CD1c-positive myeloid dendritic cell (primary cell): ENCODE results near the gene RABGAP1L.
"Not testable (repeated sequence)": the region's sequence is repeated elsewhere in the genome, so short reads cannot be mapped to it uniquely, and the experiment has no call there.

ENCODE experiments used
- DNase-seq: peaks from one replicate; pipeline ENCODE4 v3.0.0-alpha.2; 2016; ENCODE audit errors: extremely low spot score

RABGAP1L gene

GRCh38 chr1:174800216-174800851 is 641.0 kb downstream of the RABGAP1L start:
- peak; percentile 5 for DNase-seq

GRCh38 chr1:174800876-174801275 is 641.6 kb downstream of the RABGAP1L start:
- DNase-seq, result no peak

- no peak for DNase-seq
Measured at GRCh38 chr1:174809755-174810280, 650.5 kb downstream of the RABGAP1L start.

- no peak for DNase-seq
Measured at GRCh38 chr1:174812016-174812415, 652.7 kb downstream of the RABGAP1L start.

GRCh38 chr1:174812656-174813055 is 653.3 kb downstream of the RABGAP1L start:
- DNase-seq, result no peak

- DNase-seq, result no peak
Measured at GRCh38 chr1:174815036-174815435, 655.7 kb downstream of the RABGAP1L start.

- DNase-seq, result peak; percentile 24
Measured at GRCh38 chr1:174815474-174815908, 656.2 kb downstream of the RABGAP1L start.

GRCh38 chr1:174816621-174817020 is 657.3 kb downstream of the RABGAP1L start:
- not testable (repeated sequence) for DNase-seq

GRCh38 chr1:174818014-174818616 is 658.8 kb downstream of the RABGAP1L start:
- DNase-seq, result no peak

GRCh38 chr1:174818951-174819350 is 659.6 kb downstream of the RABGAP1L start:
- DNase-seq, result no peak

- DNase-seq, result no peak
Measured at GRCh38 chr1:174819596-174819995, 660.3 kb downstream of the RABGAP1L start.

GRCh38 chr1:174825127-174825526 is 665.8 kb downstream of the RABGAP1L start:
- no peak for DNase-seq

GRCh38 chr1:174825806-174826205 is 666.5 kb downstream of the RABGAP1L start:
- no peak for DNase-seq

- DNase-seq, result no peak
Measured at GRCh38 chr1:174828264-174828663, 668.9 kb downstream of the RABGAP1L start.

GRCh38 chr1:174829990-174830389 is 670.7 kb downstream of the RABGAP1L start:
- DNase-seq, result no peak

GRCh38 chr1:174836543-174836942 is 677.2 kb downstream of the RABGAP1L start:
- DNase-seq, result no peak

- no peak for DNase-seq
Measured at GRCh38 chr1:174837386-174837785, 678.1 kb downstream of the RABGAP1L start.

- no peak for DNase-seq
Measured at GRCh38 chr1:174839211-174839610, 679.9 kb downstream of the RABGAP1L start.

- DNase-seq, result no peak
Measured at GRCh38 chr1:174841747-174842146, 682.4 kb downstream of the RABGAP1L start.

GRCh38 chr1:174848593-174849560 is 689.6 kb downstream of the RABGAP1L start:
- DNase-seq, result not testable (repeated sequence)

- DNase-seq, result no peak
Measured at GRCh38 chr1:174850726-174851125, 691.4 kb downstream of the RABGAP1L start.

GRCh38 chr1:174858301-174858700 is 699.0 kb downstream of the RABGAP1L start:
- DNase-seq, result no peak
